ENCODE results near the gene SETD5. TPM values are rescaled to one million over a fixed set of nuclear protein-coding genes. Genes with fewer than 3 reads are reported as not detected.

Gene SETD5, protein sequence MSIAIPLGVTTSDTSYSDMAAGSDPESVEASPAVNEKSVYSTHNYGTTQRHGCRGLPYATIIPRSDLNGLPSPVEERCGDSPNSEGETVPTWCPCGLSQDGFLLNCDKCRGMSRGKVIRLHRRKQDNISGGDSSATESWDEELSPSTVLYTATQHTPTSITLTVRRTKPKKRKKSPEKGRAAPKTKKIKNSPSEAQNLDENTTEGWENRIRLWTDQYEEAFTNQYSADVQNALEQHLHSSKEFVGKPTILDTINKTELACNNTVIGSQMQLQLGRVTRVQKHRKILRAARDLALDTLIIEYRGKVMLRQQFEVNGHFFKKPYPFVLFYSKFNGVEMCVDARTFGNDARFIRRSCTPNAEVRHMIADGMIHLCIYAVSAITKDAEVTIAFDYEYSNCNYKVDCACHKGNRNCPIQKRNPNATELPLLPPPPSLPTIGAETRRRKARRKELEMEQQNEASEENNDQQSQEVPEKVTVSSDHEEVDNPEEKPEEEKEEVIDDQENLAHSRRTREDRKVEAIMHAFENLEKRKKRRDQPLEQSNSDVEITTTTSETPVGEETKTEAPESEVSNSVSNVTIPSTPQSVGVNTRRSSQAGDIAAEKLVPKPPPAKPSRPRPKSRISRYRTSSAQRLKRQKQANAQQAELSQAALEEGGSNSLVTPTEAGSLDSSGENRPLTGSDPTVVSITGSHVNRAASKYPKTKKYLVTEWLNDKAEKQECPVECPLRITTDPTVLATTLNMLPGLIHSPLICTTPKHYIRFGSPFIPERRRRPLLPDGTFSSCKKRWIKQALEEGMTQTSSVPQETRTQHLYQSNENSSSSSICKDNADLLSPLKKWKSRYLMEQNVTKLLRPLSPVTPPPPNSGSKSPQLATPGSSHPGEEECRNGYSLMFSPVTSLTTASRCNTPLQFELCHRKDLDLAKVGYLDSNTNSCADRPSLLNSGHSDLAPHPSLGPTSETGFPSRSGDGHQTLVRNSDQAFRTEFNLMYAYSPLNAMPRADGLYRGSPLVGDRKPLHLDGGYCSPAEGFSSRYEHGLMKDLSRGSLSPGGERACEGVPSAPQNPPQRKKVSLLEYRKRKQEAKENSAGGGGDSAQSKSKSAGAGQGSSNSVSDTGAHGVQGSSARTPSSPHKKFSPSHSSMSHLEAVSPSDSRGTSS (N-terminal part only)
- total RNA-seq = 100 to 1,000 TPM; 107 to 148 TPM

GRCh38 chr3:9397332-9397905 lies at the start of gene SETD5:
Gene SETD5 (plus strand): TSS chr3:9397615. CDS start chr3:9428939, 31,324 bp downstream.
- Mint-ChIP-seq H3K27me3 (no peaks in the 10 kb centered on the region), H3K4me3 (peak within 1 kb of the TSS; percentile 98), H3K36me3 (ENCODE audit: low read depth) (peaks cover 83% of the 10 kb centered on the region), H3K4me1 (peaks cover 33% of the 10 kb centered on the region), H3K9me3 (no peaks in the 10 kb centered on the region), H3K27ac (peak within 1 kb of the TSS; percentile 98)
- ATAC-seq (replicated peaks) = peak; percentile 71

DNA sequence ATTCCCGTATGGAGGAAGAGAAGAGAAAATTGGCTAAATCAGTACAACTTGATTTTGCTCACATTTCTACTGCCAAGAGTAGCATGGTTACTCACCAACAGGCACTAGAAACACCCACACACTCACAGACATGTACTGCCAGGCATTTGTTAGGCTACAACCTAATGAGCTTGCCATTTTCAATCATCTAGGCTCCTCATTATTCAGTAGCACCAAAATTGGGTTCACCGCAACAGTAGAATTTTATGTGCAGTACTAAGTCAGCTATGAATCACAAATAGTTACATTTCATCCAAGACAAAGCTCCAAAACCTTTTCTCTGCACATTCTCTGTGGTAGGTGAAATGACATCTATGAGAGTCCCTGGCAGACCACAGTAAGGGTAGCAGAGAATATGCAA lies 49.5 kb upstream of the SETD5 start:
- Mint-ChIP-seq H3K36me3 (ENCODE audit: low read depth) (no peaks in the 10 kb centered on the region), H3K27ac (peak overlapping the region; percentile 73), H3K4me3 (peak overlapping the region; percentile 32), H3K9me3 (no peaks in the 10 kb centered on the region), H3K27me3 (no peaks in the 10 kb centered on the region), H3K4me1 (peaks cover 14% of the 10 kb centered on the region)
- peak; percentile 91 for ATAC-seq (replicated peaks)

DNA sequence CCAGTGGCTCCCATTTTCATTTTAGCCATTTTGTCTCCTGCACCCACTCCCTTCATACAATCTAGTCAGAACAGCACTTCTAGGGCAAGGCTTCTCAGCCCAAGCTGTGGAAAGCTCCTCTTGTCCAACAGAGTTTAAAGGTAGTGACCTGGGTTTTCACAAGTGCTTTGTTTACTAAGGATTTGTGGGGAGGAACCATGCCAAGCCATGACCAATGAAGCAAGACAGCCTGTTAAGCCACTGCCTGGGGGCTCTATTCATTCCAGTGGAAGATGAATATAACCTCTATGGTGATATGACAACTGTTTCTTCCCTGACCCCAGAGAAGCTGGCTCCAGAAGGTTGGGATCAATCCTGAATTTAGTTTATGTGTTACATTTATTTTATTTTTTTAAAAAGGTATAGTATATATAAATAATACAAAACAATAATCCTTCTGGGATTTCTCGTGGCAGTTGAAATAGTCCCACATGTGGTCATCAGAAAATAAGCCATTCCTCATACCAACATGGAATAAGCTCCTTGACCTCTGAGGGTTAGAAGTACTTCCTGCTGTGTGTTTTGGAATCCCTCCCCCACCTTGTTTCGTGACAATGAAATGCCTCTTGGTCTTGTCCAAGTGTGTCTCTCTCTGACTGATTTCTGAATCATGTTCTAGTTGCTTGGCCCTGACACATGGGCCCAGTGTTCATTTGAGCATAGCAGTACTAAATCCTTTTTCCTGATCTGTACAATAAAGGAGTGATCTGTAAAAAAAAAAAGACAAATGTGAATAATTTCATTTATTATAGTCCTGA lies 47.9 kb upstream of the SETD5 start:
- Mint-ChIP-seq H3K9me3 (no peaks in the 10 kb centered on the region), H3K27ac (peak overlapping the region; percentile 63), H3K4me3 (no peak overlapping the region), H3K36me3 (ENCODE audit: low read depth) (peaks cover 1% of the 10 kb centered on the region), H3K4me1 (peaks cover 25% of the 10 kb centered on the region), H3K27me3 (no peaks in the 10 kb centered on the region)
- no peak for ATAC-seq (replicated peaks)

DNA sequence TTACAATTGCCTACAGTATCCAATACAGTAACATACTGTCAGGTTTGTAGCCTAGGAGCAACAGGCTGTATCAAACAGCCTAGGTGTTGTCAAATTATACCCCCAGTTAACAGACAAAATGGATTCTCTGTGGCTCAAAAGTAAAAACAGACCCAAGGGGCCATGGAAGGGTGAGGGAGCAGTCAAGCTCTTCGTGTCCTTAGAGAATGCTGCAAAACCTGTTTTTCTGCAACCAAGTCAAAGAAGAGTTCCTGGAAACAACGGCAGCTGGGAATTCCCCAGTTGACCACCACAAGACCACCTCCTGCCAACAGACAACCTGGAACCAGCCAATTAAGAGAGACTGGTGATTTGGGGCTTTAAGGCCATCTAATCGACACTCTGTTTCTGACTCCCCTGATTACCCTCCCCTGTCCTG lies 45.7 kb upstream of the SETD5 start:
- H3K4me3 Mint-ChIP-seq = no peak overlapping the region
- no peaks in the 10 kb centered on the region for H3K27me3 Mint-ChIP-seq
- no peak for ATAC-seq (replicated peaks)
- H3K4me1 Mint-ChIP-seq = peaks cover 36% of the 10 kb centered on the region
- no peaks in the 10 kb centered on the region for H3K9me3 Mint-ChIP-seq
- H3K27ac Mint-ChIP-seq = no peak overlapping the region
- H3K36me3 Mint-ChIP-seq (ENCODE audit: low read depth) = peaks cover 5% of the 10 kb centered on the region

DNA sequence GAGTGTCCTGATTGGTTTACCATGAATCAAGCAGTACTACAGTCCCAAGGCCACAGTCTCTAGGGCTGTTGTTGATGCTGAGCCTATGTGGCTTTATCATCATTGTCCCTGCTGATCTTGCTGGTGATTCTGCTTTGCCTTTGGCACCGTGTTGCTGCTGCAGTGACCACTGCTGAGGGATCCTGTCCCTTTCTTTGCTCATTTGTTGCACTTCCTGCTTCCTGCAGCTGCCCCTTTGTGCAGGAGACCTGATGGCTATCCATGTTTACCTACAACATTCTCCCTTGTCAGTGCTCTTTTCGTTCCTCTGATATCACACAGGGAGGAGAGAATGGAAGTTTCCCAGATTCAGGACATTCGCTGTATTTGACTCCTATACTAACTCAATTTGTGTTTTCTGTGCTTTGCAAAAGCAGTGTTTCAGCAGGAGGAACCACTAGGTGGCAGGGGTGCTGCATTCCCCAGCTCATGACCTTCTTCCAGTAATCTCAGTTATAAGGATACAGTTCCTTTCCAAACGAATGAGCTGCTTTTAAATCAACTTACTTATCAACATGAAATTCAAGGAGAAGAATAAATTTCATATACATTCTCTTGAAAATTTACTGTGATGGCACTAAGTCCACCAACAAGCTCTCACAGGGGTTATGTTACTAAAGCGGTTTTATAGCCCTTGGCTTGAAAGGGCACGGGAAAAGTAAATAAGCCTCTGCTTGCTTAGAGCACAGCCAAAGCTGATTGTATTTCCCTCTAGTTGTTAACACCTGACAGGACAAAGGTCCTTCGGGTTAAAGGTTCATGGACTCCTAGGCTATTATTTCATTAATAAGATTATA lies 44.3 kb upstream of the SETD5 start:
- no peak for ATAC-seq (replicated peaks)
- H3K9me3 Mint-ChIP-seq = no peaks in the 10 kb centered on the region
- peaks cover 5% of the 10 kb centered on the region for H3K36me3 Mint-ChIP-seq (ENCODE audit: low read depth)
- peak overlapping the region; percentile 15 for H3K27ac Mint-ChIP-seq
- peaks cover 28% of the 10 kb centered on the region for H3K4me1 Mint-ChIP-seq
- H3K27me3 Mint-ChIP-seq = no peaks in the 10 kb centered on the region
- no peak overlapping the region for H3K4me3 Mint-ChIP-seq

DNA sequence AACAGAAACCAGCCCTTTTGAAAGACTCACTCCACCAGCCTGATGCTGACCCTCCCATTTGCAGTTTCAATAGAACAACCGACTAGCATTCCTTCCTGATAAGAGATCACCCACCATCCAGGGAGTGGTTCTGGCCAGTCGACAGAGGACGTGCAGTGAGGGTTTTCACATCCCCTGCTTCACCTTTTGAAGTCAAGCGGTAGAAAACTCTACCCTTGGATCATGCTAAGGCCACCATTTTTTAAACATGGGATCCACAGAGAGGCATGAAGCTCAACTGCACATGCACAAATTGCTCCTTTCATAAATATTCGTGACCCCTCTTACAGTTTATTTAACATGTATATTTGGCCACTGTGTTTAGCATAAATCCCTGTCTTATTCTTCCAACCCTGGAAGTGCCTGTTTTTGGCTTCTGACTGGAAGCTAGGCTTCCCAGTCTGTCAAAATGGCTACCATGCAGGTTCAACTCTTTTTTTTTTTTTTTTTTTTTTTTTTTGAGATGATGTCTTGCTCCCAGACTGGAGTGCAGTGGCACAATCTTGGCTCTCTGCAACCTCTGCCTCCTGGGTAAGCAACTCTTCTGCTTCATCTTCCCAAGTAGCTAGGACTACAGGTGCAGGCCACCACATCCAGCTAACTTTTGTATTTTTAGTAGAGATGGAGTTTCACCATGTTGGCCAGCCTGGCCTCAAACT lies 35.6 kb upstream of the SETD5 start:
- H3K27me3 Mint-ChIP-seq = no peaks in the 10 kb centered on the region
- ATAC-seq (replicated peaks) = no peak
- peak overlapping the region; percentile 99 for H3K27ac Mint-ChIP-seq
- peak overlapping the region; percentile 99 for H3K4me3 Mint-ChIP-seq
- H3K36me3 Mint-ChIP-seq (ENCODE audit: low read depth) = peaks cover 36% of the 10 kb centered on the region
- no peaks in the 10 kb centered on the region for H3K4me1 Mint-ChIP-seq
- H3K9me3 Mint-ChIP-seq = no peaks in the 10 kb centered on the region

DNA sequence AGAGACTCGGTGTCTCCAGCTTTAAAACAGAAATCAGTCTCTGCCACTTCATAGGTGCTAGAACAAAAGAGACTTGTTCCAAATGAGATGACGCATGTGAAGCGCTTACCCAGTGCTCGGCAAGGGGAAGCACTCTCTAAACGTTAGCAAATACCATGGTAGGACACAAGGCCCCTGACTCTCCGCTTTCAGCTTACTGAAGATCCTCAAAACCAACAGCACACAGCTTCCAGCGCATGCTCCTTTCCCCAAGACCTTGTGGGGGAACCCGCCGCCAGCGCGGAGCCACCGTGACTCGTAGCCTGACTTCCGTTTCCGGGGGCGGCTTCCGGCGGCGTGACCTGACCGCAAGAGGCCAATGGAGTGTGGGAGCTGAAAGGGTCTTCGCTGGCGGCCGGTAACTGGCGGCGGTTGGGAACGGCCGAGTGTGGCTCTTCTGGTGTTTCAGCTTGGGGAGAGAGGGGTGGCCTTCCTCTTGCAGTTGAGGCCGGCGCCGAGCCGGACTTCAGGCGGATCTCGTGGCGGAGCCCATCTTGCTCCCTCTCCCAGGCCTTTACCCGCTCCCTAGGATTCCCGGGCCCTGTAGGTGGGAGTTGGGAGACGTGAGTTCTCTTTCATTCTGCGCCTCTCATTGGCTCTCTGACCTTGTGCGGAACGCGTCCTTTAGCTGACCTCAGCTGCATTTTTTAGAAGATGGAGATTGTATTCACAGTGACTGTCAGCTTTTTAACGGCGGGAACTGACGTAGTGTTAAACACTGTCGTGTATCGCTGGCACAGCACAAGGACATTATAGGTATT lies 34.5 kb upstream of the SETD5 start, which contains the start of gene THUMPD3:
Gene THUMPD3 (plus strand): TSS at position 324 of the 800 bp plus-strand sequence. CDS start 2,015 bp downstream, outside the sequence.
- peak within 1 kb of the TSS; percentile 99 for H3K27ac Mint-ChIP-seq
- no peaks in the 10 kb centered on the region for H3K4me1 Mint-ChIP-seq
- no peaks in the 10 kb centered on the region for H3K27me3 Mint-ChIP-seq
- H3K36me3 Mint-ChIP-seq (ENCODE audit: low read depth) = peaks cover 47% of the 10 kb centered on the region
- H3K9me3 Mint-ChIP-seq = no peaks in the 10 kb centered on the region
- peak; percentile 98 for ATAC-seq (replicated peaks)
- peak within 1 kb of the TSS; percentile 99 for H3K4me3 Mint-ChIP-seq

GRCh38 chr3:9369508-9369907 lies 27.9 kb upstream of the SETD5 start:
- H3K4me3 Mint-ChIP-seq = no peak overlapping the region
- H3K27ac Mint-ChIP-seq = no peak overlapping the region
- no peak for ATAC-seq (replicated peaks)
- peaks cover 100% of the 10 kb centered on the region for H3K36me3 Mint-ChIP-seq (ENCODE audit: low read depth)
- no peaks in the 10 kb centered on the region for H3K9me3 Mint-ChIP-seq
- no peaks in the 10 kb centered on the region for H3K27me3 Mint-ChIP-seq
- no peaks in the 10 kb centered on the region for H3K4me1 Mint-ChIP-seq

- H3K27ac Mint-ChIP-seq = no peak overlapping the region
- H3K36me3 Mint-ChIP-seq (ENCODE audit: low read depth) = peaks cover 100% of the 10 kb centered on the region
- ATAC-seq (replicated peaks) = no peak
Observed at GRCh38 chr3:9373465-9373864, 23.9 kb upstream of the SETD5 start.

GRCh38 chr3:9377981-9378380 lies 19.4 kb upstream of the SETD5 start:
- Mint-ChIP-seq H3K27ac (peak overlapping the region; percentile 23), H3K4me1 (peaks cover 28% of the 10 kb centered on the region)

More at GRCh38 chr3:9373465-9373864, 23.9 kb upstream of the SETD5 start:
- no peak overlapping the region for H3K4me3 Mint-ChIP-seq
- H3K9me3 Mint-ChIP-seq = no peaks in the 10 kb centered on the region
- no peaks in the 10 kb centered on the region for H3K27me3 Mint-ChIP-seq
- H3K4me1 Mint-ChIP-seq = peaks cover 19% of the 10 kb centered on the region

DNA sequence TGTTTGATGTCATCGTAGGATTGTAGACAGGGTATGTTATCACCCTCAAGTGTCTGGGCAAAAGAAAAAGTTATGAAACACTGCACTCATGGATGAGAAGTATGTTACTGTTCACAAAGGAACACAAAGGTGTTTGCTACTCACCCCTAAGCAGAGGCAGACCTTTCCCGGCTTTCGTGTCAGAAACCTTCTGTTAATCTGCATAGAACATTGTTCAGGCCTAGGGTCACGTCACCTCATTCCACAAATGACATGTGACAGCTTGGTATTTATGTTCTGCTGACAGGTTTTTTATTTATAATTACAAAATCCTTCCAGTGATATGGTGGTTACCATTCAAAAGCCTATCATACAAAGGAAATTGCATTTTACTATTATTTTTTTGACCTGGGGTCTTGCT lies 18.1 kb upstream of the SETD5 start:
- Mint-ChIP-seq H3K9me3 (no peaks in the 10 kb centered on the region), H3K27me3 (no peaks in the 10 kb centered on the region), H3K4me1 (peaks cover 28% of the 10 kb centered on the region), H3K4me3 (no peak overlapping the region), H3K36me3 (ENCODE audit: low read depth) (peaks cover 100% of the 10 kb centered on the region), H3K27ac (no peak overlapping the region)
- no peak for ATAC-seq (replicated peaks)

More at GRCh38 chr3:9377981-9378380, 19.4 kb upstream of the SETD5 start:
- H3K9me3 Mint-ChIP-seq = no peaks in the 10 kb centered on the region
- no peak for ATAC-seq (replicated peaks)
- no peak overlapping the region for H3K4me3 Mint-ChIP-seq
- no peaks in the 10 kb centered on the region for H3K27me3 Mint-ChIP-seq
- peaks cover 100% of the 10 kb centered on the region for H3K36me3 Mint-ChIP-seq (ENCODE audit: low read depth)

Data from activated T-helper 17 cell treated with anti-CD3 and anti-CD28 coated beads, Interleukin-2, amount 50 U/mL, for 72 hours (primary cell).